ENCODE measurements around the gene KCNC4.
A peak's percentile ranks its signal among the peaks of the same experiment; 100 is the strongest.

Gene KCNC4

DNA sequence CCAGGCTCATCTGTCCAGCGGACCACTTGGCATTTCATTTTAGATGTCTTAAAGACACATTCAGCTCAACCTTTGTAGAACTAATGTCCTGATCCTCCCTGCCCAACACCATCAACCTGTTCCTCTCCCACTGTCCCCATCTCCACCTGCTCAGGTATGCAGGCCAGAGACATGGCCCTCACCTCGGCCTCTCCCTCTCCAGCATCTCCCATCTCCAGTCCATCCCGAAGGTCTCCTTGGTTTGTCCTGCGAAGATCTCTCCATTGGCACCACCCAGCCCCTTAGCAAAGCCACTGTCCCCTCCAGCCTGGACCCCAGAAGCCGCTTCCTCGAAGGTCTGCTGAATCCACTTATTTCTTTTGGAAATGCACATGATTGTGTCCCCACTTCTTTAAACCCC, 20.9 kb upstream of the KCNC4 start:
- DNase-seq: no peak

DNA sequence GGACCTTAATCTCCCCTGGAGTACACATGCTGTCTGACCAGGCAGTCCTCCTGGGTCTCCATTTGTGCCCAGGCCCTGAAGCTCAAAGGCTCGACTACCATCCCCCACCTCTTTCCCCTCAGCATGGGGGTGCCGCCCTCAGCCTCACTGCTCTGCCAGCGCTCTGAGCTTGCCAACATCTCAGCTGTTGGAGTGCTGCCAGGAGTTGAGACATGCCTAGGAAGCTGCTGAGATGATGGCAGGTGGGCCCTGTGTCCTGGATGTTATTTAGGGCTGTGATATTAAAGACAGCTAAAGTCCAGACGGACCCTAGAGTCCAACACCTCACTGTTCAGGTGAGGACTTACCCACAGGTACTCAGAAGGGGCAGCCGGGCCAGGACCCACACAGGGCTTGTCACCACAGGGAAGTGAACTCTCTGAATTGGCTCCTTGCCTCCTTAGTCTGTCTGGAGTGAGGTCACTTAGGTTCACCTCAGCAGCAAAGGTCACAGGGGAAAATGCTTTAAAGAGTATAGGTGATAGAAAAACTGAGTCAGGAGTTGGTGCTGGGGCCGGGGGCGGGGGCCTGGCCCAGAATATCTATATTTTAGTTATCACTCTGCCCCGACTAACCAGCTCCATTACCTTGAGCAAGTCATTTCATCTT, 19.7 kb upstream of the KCNC4 start:
- DNase-seq: no peak

DNA sequence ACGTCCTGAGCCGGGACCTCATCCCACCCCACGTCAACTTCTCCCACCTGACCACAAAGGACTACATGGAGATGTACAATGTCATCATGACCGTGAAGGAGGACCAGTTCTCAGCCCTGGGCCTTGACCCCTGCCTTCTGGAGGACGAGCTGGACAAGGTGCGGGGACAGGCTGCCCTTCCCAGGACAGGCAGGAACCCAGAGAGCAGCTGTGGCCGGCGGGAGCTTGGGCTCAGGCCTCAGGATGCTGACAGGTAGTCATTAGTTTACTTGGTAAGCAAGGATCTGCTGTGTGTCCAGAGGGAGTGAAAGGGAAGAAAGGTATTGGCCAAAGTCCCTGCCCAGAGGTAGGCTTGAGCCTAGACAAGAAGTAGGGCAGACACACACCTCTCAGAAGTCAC, 17.6 kb upstream of the KCNC4 start:
- no peak for DNase-seq

DNA sequence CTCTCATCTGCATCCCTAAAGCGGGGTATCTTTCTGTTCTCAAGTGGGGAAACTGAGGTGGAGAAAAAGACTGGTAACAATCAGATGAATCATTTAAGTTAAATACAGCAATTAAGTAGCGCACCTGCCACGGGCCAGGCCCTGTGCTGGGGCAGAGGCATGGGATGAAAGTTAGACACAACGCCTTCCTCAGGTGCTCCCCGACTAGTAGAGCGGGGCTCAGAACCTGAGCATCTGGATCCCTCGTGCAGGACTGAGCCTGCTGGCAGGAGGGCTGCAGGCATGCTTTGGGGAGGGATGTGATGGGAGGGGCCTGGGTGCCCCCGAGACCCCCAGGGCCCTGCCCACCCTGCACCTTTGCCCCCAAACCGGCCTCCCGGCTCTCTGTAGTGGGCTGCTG, 14.9 kb upstream of the KCNC4 start:
- no peak for DNase-seq

DNA sequence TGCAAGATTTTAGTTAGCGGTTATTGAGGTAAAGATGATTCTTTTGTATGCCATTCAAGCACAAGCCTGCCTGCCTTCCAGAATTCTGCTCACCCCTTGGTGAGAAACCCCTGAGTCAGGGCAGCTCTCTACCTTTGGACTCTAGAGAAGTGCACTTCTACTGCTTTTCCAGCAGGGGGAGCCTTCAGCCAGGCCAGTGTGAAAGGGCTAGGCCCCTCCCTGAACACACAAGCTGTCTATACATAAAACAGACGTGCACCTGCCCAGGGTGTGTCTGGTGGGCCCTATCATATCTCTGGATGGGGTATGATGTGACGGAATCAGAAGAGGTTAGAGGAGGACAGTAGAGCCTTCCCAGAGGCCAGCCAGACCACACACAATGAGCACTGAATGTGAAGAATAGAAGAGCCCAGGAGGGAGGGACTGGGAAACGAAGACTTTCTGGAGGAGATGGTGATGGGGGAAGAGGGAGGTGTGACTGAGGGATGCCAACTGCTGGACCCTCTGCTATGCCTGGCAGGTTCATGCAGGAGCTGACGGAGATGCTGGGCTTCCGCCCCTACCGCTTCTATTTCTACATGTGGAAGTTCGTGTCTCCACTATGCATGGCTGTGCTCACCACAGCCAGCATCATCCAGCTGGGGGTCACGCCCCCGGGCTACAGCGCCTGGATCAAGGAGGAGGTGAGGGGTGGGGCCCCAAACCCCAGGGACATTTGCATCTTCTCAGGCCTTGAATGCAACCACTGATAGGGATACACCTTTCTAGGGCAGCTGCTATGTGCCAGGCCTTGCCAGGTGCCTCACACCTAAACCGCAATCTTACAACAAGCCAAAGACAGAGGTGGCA, 13.0 kb upstream of the KCNC4 start:
- DNase-seq: peak; percentile 70

- DNase-seq: no peak
These were observed 12.0 kb upstream of the KCNC4 start for GRCh38 chr1:110197905-110198629.

DNA sequence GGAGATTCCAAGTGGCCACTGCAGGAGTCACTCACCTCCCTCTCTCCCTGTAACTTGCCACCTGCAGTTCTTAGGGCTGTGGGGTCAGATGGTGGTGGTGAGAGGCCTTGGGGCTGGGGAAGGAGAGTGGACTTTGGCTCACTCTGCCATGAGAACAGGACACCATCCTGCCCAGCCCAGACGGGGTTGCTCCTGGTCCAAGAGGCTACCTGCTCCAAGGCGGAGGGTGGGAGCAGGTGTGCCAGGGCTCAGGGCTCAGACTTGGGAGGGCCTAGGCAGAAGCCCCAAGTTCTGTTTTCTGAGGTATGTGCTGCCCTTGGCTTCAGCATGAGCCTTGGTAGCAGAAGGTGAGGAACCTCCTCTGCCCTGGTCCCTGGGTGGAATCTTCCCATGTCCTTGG, 11.4 kb upstream of the KCNC4 start:
- no peak for DNase-seq

GRCh38 chr1:110200190-110200589, 9.9 kb upstream of the KCNC4 start:
- no peak for DNase-seq

GRCh38 chr1:110200666-110201065, 9.4 kb upstream of the KCNC4 start:
- DNase-seq: no peak

GRCh38 chr1:110201157-110201825, 8.8 kb upstream of the KCNC4 start:
- no peak for DNase-seq

DNA sequence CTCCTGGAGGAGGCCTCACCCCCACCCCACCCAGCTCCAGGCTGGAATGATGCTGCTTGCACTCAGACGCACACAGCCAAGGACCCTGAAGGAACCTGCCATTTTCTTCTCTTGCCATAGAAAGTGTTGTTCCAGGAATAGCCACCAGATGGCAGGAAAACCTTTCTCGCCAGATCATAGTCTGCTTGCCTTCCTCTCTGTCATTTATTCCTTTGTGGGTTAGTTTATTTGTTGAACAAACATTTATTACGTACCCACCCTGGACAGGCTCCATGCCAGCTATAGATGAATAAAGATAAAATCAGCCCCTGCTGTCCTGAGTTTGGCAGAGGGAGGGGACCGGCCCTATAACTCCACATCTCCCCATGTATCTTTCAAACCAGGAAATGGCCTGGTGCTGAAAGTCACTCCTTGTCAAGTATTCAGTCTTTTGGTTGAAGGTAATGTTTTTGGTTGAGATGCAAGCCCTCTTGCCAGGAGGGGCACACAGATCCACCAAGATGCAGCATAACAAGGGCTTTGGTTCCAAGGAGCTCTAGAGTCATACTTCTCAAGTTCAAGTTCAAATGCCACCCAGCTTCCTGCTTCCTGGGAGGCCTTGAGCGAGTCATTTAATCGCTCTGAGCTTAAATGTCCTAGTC, 7.0 kb upstream of the KCNC4 start:
- DNase-seq: peak; percentile 85

- DNase-seq: no peak
These were observed 5.0 kb upstream of the KCNC4 start for GRCh38 chr1:110205156-110205555.

- no peak for DNase-seq
These were observed 4.4 kb upstream of the KCNC4 start for GRCh38 chr1:110205591-110206155.

DNA sequence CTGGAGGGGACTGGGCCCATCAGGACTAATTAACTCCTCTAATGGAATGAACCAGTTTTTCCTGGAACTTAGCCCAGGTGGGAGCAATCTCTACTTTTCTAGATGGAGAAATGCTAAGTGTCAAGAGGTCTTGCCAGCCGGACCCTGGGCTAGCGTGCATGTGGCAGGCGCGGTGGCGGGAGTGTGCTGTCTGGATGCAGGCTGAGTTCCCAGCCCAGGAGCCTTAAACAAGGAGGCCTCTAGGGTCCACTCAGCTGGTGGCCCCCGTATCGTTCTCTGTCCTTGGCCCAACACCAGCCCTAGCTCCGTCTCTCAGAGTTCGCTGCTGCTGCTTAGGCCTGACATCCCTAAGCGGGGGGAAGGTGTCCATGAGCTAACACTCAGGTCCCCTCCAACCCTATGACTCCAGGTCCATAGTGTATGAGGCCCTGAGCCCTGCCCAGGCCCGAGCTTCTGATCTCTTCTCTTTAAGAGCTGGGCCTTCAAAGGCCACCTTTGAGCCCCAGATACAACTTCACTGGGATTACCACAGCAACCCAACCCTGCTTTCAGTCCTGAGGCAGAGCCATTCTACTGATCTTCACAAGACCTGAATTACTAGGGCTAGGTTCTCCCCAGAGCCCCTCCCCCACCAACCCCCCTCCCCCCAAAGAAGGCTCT, 3.7 kb upstream of the KCNC4 start:
- DNase-seq: no peak

GRCh38 chr1:110207831-110208230, 2.3 kb upstream of the KCNC4 start:
- DNase-seq: peak; percentile 79

GRCh38 chr1:110208916-110209645, 1.0 kb upstream of the KCNC4 start:
- no peak for DNase-seq

DNA sequence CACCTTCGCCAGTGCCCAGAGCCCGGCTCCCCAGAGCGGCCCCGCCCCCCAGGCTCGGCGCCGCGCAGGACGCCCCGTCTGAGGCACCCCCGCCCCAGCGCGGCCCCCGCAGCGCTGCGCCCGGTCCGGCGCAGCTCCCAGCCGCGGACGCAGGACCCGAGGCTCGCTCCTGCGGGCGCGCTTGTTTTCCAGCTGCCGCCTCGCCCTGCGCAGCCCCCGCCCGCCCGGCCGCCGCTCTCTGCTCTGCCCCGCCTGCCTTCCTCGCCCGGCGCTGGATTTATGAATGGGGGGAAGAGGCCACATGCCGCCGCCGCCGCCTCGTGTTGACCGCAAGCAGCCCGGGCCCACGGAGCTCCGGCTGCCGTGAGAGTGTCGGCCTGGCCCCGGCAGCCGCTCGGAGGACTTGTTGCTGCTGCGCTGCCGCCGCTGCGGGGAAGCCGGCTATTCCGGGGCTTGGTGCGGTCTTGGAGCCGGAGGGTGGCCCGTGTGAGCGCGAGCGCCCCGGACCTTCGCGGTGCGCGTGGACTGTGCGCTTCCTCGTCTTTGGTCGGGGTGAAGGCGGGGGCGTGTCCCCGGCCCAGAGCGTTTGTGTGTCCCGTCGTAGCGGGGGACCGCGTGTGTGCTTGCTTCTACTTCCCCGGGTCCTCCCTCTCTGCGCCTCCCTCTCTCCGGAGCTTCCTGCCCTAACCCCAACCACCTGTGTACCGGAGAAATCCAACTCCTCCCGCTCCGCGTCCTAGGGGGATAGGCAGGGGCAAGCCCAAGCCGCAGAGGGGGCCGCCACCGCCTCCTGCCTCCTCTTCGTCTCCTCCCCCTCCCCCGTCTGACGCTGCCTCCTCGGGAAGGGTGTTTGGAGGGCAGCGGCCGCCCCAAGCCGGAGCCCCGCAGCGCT, 736 bp downstream of the KCNC4 start:
- DNase-seq: peak; percentile 67

GRCh38 chr1:110211496-110212168, 1.5 kb downstream of the KCNC4 start:
- DNase-seq: no peak

All from CD4-positive, alpha-beta T cell treated with Interleukin-21 for 1 hour (primary cell).